HG03135 (cell line): Measurements from ENCODE around the gene BGLAP.

ENCODE experiments used
- ATAC-seq: cut with Tn5 transposase; IDR thresholded peaks from one replicate; pipeline ENCODE4 v1.9.1; 2021; ENCODE audit warnings: mild to moderate bottlenecking, moderate library complexity; ENCODE audit not compliant: unreplicated experiment

Gene BGLAP

GRCh38 chr1:156289857-156290256, 47.9 kb downstream of the BGLAP start:
- ATAC-seq, result no peak

GRCh38 chr1:156291226-156292061, 49.5 kb downstream of the BGLAP start:
- no peak for ATAC-seq
